SK-N-SH (cell line): ENCODE data around the gene EDRF1.

ENCODE experiments used
- CHD2 ChIP-seq: fragments of 150-350 bp; IDR thresholded peaks from 2 replicates; pipeline ENCODE4 v1.6.1; 2018; ENCODE audit warnings: low read length; ENCODE audit not compliant: partially characterized antibody
- EP300 ChIP-seq, 2 experiments: IDR thresholded peaks; 2 replicates each; pipeline versions ENCODE4 v1.4.0 to v1.6.1; 2012; ENCODE audit warnings: borderline replicate concordance in 1 of 2, low read depth in 1 of 2, low read length in 1 of 2
- GABPA ChIP-seq: IDR thresholded peaks from 2 replicates; pipeline ENCODE4 v1.4.0; 2012; ENCODE audit warnings: low read depth, mild to moderate bottlenecking
- SIN3A ChIP-seq: IDR thresholded peaks from 2 replicates; pipeline ENCODE4 v1.6.1; 2012; ENCODE audit warnings: low read depth, mild to moderate bottlenecking, low read length, moderate library complexity, borderline replicate concordance
- TF ChIP-seq, protein P1 (sequence below): fragments of 200-600 bp; sonication (generic); IDR thresholded peaks from 2 replicates; pipeline ENCODE4 v1.6.1; 2017; ENCODE audit warnings: antibody characterized with exemption, mild to moderate bottlenecking, moderate library complexity

DNA sequence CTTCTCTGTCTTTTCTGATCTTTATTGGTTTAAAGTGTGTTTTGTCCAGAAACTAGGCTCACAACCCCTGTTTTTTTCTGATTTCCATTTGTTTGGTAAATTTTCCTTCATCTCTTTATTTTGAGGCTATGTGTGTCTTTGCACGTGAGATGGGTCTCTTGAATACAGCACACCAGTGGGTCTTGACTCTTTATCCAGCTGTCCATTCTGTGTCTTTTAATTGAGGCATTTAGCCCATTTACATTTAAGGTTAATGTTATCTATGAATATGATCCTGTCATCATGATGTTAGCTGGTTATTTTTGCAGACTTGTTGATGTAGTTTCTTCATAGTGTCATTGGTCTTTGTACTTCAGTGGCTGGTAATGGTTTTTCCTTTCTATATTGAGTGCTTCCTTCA, 46.6 kb upstream of the EDRF1 start:
- no peak for TF ChIP-seq EP300 (IDR thresholded peaks at IDR 0.05; ENCODE audit: borderline replicate concordance in 1 of 2, low read depth in 1 of 2, low read length in 1 of 2)
- TF ChIP-seq, protein P1, sequence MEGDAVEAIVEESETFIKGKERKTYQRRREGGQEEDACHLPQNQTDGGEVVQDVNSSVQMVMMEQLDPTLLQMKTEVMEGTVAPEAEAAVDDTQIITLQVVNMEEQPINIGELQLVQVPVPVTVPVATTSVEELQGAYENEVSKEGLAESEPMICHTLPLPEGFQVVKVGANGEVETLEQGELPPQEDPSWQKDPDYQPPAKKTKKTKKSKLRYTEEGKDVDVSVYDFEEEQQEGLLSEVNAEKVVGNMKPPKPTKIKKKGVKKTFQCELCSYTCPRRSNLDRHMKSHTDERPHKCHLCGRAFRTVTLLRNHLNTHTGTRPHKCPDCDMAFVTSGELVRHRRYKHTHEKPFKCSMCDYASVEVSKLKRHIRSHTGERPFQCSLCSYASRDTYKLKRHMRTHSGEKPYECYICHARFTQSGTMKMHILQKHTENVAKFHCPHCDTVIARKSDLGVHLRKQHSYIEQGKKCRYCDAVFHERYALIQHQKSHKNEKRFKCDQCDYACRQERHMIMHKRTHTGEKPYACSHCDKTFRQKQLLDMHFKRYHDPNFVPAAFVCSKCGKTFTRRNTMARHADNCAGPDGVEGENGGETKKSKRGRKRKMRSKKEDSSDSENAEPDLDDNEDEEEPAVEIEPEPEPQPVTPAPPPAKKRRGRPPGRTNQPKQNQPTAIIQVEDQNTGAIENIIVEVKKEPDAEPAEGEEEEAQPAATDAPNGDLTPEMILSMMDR, result no peak
- no peak for TF ChIP-seq CHD2
- TF ChIP-seq GABPA, result no peak
- TF ChIP-seq SIN3A, result no peak
